Raji (cell line): ENCODE measurements around the gene PRCP.

Experiments used
- POLR2A ChIP-seq: IDR thresholded peaks from 2 replicates; pipeline ENCODE4 v1.6.1; 2011; ENCODE audit warnings: low read depth, low read length, control low read depth; ENCODE audit not compliant: insufficient read depth

PRCP gene

DNA sequence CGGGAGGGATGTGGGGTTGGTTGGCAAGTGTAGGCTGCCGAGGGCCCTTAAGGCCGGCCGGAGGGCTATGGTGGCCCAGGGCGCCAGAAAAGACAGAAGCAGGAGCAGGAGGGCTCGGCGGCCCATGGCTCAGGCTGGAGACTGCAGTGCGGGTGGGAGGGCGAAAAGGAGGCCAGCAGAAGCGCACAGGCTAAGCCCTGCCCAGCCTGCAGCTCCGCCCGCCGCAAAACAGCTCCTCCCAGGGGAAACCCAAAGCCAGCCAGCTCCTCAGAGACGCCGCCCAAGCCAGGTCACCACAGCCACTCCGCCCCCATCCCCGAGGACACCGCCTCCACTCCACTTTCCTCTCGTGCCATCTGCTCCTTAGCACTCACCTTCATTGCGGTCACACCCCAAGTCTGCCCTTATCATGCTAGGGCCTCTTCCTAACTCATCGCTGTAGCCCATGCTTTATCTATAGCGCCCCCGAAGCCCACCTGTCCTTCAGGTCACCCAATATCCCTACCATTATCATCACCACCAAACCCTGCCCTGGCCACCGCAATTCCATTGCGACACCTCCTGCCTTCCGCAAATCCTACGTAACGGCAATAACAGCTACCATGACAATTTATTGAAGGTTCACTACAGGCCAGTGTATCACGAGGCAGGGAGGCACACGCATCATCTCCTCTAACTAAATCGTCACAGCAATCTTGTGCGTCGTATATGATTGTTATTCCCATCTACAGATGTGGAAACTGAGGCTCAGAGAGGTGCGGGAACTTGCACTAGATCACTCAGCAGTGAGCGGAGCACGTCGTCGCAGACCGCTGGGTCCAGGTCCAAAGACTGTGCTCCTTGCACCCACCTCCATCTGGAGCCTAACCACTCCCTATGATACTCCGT, at the start of gene PRCP:
PRCP (minus strand) TSS at position 154 of the 888 bp plus-strand sequence; CDS start at position 126, 28 bp downstream.
- TF ChIP-seq POLR2A: peak; percentile 93

DNA sequence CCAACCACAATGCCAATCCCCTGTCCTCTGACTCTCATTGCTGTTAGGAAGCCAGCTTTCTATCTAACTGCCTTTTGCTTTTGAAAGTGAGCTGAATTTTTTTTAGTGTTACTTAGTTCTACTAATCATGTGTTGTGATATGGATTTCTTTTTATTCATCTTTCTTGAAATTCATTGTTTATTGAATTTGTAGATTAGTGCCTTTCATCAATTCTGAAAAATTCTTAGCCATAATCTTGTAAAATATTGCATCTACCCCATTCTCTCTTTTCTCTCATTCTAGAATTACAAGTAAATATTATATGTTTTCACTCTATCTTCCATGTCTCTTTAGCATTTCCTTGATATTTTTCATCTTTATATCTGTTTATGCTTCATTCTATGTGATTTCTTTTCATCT, 49.1 kb upstream of the PRCP start:
- no peak for TF ChIP-seq POLR2A

DNA sequence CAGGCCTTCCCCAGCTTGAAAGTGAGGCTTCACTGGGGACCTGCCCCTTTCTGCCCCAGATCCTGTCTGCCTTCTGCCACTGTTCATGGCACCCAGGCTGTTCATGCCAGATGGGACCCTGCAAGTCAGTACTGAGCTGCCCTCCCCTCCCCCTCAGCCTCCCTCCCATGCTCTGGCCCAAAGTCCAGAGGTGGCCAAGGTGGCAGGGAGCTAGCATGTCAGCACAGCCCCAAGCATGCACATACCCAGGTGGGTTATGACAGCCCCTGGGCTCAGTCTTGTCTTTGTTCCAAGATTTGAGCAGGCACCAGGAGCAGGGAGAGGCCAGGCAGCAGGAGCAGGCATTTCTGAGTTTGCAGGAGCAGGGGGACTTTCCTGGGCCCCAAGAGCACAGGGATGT, 45.5 kb upstream of the PRCP start:
- TF ChIP-seq POLR2A: no peak

DNA sequence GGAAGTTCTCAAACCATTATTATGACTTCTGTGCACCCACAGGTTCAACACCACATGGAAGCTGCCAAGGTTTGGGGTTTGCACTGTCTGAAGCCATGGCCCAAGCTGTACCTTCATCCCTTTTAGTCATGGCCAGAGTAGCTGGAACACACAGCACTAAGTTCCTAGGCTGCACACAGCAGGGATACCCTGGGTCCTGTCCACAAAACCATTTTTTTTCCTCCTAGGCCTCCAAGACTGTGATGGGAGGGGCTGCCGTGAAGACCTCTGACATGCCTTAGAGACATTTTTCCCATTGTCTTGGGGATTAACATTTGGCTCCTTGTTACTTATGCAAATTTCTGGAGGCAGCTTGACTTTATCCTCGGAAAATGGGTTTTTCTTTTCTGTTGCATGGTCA, 44.0 kb upstream of the PRCP start:
- TF ChIP-seq POLR2A: no peak

DNA sequence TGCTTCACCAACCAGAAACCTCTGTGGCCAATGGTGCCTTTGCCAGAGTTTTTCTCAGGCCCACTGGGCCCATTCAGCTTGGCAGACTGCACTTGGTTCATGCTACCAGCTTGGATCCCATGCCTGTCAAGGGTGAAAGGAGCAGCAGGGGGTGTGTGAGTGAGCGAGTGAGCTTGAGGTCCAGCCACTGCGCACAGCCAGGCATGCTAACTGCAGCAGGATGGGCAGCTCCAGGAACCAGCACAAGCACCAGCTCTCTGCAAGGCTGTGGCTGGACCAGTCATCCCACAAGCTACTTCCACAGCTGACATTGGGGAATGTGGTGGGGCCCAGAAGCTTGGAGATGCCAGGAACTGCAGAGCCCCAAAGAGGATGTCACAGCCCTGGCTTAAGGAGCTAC, 42.1 kb upstream of the PRCP start:
- no peak for TF ChIP-seq POLR2A

DNA sequence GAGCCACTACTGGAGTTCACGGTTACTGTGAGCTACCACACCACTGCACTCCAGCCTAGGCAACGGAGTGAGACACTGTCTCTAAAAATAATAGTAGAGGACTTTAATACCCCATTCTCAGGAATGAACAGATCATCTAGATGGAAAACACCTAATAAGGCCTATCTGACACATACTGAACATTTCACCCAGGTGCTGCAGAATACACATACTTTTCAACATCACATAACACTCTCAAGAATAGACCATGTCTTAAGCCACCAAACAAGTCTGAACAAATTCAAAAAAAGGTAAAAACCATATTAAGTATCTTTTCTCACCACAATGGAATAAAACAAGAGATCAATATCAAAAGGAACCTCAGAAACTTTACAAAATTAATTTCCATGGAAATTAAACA, 39.2 kb upstream of the PRCP start:
- no peak for TF ChIP-seq POLR2A

DNA sequence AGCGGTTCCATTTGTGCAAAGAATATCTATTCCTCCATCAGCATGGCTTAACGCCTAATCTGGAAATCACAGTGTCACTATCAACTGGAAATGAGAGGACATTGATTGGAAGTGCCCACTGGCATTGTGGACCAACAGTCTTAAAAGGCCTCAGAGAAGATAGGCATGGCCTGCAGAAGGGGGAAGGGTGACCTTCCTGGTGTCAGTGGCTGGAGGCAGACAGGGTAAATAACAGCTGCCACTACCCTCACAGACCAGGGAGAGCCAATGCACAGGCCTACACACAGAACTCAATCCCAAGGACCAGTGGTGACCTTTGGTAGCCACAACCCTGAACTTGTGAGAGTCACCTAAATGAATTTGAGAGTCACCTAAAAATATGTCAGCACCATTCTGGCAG, 37.3 kb upstream of the PRCP start:
- no peak for TF ChIP-seq POLR2A

DNA sequence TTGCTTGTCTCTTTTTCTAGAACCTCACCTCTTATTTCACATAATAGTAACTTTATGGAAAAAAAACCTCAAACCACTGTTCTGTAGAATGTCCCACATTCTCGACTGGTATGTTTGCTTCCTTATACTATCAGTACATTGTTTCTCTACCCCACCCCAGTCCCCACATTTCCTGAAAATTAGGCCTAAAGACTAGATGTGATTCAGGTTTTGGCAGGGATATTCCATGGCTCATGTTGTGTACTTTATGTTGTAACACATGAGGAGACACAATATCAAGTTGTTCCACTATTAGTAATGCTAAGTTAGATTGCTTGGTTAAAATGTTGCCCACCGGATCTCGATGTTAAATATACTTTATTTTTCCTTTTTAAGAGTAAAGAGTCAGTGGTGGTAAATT, 36.0 kb upstream of the PRCP start:
- no peak for TF ChIP-seq POLR2A

DNA sequence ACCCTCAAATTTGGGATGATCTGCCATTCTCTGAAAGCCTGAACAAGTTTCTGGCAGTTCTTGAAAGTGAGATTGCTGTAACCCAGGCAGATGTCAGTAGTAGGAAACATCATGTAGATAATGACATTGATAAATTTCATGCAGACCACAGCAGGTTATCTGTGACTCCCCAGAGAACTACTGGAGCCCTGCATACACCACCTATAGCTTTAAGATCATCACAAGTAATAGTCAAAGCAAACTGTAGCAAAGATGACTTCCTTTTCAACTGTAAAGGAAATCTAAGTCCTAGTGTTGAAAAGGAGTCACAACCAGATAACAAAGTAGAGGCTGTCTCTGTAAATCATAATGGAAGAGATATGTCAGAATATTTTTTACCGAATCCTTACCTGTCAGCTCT, 32.3 kb upstream of the PRCP start:
- TF ChIP-seq POLR2A: no peak

DNA sequence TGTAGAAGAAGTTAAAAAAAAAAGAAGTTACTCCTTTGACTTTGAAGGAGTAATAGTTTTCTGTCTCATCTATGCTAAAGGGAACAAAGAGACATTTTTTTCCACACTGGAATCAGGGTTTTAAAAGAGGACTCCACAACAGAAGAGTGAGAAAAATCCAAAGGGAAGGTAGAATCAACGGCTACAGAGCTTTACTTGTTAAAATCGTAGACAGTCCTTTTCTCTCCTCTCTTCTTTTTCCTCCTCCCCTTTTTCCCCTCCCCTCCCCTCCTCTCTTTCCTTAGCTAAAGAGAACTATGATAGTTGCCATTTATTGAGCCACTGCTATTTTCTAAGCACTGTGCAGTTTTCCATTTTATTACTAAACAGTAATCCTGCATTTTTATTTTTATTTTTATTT, 30.5 kb upstream of the PRCP start:
- TF ChIP-seq POLR2A: no peak

DNA sequence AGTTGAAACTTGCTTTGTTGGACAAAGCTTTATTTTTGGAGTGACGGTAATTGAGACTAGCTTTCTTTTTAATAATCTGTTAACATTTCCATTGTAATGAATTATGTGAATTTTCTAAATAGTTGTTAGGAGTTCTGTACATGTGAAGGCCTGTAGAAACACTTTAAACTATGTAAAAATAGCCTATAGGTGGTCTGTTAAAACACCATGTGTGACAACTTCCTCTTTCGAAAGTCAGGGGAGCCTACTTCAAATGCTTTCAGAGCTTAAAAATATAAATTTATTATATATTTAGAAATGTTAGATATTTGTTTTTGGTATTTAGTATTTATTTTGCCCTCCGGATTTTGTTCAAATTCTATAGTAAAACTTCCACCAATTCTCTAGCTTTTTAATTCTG, 30.0 kb upstream of the PRCP start:
- no peak for TF ChIP-seq POLR2A

DNA sequence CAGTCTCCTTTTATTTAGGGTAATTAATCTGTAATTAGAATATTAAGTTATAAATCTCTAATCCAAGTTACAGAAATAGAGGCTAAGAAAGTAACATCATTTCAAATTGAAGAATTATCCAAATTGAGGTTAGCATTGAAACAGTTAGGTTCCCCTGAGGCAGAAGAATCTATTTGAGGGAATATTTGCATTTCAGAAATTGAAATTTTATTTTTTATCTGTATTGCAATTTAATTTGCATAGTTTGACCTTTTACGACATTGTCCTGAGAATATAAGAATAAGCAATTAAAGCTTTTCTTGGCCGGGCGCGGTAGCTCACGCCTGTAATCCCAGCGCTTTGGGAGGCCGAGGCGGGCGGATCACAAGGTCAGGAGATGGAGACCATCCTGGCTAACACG, 28.9 kb upstream of the PRCP start:
- TF ChIP-seq POLR2A: no peak

DNA sequence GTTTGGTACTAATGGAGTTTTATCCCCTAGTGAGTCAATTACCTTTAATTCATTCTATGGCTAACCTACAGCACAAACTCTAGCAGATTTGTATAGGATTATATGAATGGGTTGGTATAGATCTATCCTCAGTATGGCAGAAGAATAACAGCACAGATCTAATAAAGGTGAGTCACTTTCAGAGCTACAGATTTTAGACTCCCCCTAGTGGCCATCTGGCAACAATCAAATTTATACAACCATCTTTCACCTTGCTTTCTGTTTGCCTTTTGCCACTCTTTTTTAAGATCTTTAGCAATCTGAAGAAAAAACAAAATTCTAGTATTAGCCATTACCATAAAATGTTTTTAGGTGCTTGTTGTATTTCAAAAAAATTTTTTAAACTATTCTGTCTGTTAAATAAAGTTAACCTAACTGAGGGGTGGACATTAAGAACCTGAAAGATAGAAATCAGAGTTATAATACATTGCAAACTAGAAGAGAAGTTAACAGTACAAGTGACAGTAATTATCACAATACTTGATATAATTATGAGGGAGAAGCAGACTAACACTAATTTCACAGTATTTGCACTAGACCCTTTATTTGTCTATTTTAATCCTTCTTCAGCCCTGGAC, 27.1 kb upstream of the PRCP start:
- no peak for TF ChIP-seq POLR2A

DNA sequence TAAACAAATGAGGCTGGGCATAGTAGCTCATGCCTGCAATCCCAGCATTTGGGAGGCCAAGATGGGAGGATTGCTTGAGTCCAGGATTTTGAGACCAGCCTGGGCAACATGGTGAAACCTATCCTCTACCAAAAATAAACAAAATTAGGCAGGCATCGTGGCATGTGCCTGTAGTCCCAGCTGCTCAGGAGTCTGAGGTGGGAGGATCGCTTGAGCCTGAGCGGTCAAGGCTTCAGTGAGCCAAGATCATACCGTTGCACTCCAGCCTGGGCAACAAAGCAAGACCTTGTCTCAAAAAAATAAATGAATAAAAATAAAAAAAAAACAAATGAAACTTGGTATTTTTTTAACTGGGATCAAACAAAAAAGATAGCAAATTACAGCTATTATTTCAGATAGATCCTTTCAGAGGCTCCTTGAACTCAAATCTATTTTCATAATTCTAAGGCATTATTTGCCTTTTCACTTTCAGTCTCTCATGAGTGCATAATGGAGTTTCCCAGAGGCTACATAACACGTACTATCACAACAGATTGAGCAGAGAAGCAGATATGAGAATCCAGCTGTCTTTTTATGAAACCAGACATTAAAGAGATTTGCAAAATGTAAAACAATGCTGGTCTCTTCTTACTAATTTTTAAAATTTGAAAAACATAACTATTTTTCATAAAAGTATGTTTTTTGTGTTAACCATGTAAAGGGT, 24.4 kb upstream of the PRCP start:
- TF ChIP-seq POLR2A: no peak

DNA sequence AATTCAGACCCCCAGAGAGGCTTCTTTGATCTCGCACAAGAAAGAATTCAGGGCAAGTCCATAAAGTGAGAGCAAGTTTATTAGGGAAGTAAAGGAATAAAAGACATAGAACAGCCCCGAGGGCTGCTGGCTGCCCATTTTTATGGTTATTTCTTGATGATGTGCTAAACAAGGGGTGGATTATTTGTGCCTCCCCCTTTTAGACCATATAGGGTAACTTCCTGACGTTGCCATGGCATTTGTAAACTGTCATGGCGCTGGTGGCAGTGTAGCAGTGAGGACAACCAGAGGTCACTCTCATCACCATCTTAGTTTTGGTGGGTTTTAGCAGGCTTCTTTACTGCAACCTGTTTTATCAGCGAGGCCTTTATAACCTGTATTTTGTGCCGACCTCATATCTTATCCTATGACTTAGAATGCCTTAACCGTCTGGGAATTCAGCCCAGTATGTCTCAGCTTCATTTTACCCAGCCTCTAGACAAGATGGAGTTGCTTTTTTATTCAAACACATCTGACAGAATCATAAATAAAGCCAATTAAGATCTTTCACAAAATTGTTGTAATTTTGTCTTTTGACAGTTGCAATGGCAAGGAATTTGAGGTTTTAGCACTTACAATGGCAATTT, 8.9 kb upstream of the PRCP start:
- no peak for TF ChIP-seq POLR2A

DNA sequence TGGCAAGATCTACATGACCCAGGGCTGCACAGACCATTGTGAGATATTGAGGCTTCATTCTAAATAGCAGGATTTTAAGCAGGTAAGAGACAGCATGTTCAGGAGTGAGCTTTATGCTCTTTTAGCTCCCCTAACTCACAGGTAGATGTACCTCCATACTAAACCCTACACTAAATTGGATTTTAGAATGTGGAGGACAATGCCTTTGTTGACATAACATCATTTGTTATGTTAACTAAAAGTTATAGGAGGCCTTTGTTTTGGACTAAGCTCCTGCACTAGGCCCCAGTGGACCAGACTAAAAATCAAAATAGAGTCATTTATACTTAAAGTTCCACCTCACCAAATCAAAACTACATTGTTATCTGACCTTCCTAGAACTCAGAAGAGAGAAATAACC, 8.1 kb upstream of the PRCP start:
- TF ChIP-seq POLR2A: no peak

DNA sequence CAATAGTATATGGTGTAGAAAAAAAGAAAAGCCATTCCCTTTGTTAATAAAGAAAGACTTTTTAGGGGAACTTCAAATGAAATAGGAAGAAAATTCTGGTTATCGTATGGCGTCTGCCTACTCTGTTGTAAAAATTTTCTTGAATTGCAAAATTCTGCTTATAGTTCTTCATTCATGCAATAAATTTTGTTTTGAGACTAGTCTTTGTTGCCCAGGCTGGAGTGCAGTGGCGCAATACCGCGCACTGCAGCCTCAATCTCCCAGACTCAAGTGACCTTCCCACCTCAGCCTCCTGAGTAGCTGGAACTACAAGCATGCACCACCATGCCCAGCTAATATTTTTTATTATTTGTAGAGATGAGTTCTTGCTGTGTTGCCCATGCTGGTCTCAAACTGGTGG, 7.1 kb upstream of the PRCP start:
- no peak for TF ChIP-seq POLR2A
